GM23338 (cell line): ENCODE data around the gene OR13A1.

Source experiments
- CREB1 ChIP-seq: fragments of 250-450 bp; sonication (Bioruptor Pico); IDR thresholded peaks from 2 replicates; pipeline ENCODE4 v1.5.0; 2020; ENCODE audit warnings: low read depth, mild to moderate bottlenecking, moderate library complexity
- CTCF ChIP-seq, 2 experiments: fragments of 200-600 bp in 1 of 2; sonication (generic) in 1 of 2; conservative IDR thresholded peaks; 2 replicates each; pipeline versions ENCODE4 v1.5.1 to v1.6.1; 2016 to 2017; ENCODE audit warnings: antibody characterized with exemption in 2 of 2, low read depth in 2 of 2, mild to moderate bottlenecking in 2 of 2, moderate library complexity in 1 of 2
- ETS1 ChIP-seq: IDR thresholded peaks from 2 replicates; pipeline ENCODE4 v1.6.1; 2016; ENCODE audit warnings: antibody characterized with exemption
- EZH2 ChIP-seq: fragments of 200-600 bp; sonication (generic); IDR thresholded peaks from one replicate; pipeline ENCODE4 v1.8.0; 2017; ENCODE audit warnings: antibody characterized with exemption, mild to moderate bottlenecking, low read depth; ENCODE audit not compliant: unreplicated experiment
- EZH2phosphoT487 ChIP-seq: fragments of 200-600 bp; sonication (generic); IDR thresholded peaks from one replicate; pipeline ENCODE4 v1.8.1; 2018; ENCODE audit warnings: antibody characterized with exemption; ENCODE audit not compliant: unreplicated experiment
- JUNB ChIP-seq: IDR thresholded peaks from one replicate; pipeline ENCODE4 v1.6.1; 2016; ENCODE audit warnings: antibody characterized with exemption; ENCODE audit not compliant: unreplicated experiment
- NANOG ChIP-seq: IDR thresholded peaks from 2 replicates; pipeline ENCODE4 v1.6.1; 2016; ENCODE audit warnings: antibody characterized with exemption, borderline replicate concordance
- POLR2AphosphoS5 ChIP-seq: IDR thresholded peaks from 2 replicates; pipeline ENCODE4 v1.6.1; 2016; ENCODE audit warnings: antibody characterized with exemption, low read depth
- REST ChIP-seq: IDR thresholded peaks from one replicate; pipeline ENCODE4 v1.6.1; 2018; ENCODE audit warnings: antibody characterized with exemption; ENCODE audit not compliant: unreplicated experiment
- STAT1 ChIP-seq: IDR thresholded peaks from one replicate; pipeline ENCODE4 v1.6.1; 2016; ENCODE audit warnings: antibody characterized with exemption; ENCODE audit not compliant: unreplicated experiment
- ZNF114 ChIP-seq: fragments of 250-450 bp; sonication (Bioruptor Pico); IDR thresholded peaks from 2 replicates; pipeline ENCODE4 v1.5.0; 2020; ENCODE audit warnings: mild to moderate bottlenecking, moderate library complexity
- ZNF331 ChIP-seq: fragments of 250-450 bp; sonication (Bioruptor Pico); IDR thresholded peaks from 2 replicates; pipeline ENCODE4 v1.5.0; 2020; ENCODE audit warnings: low read depth, mild to moderate bottlenecking, moderate library complexity
- ZNF462 ChIP-seq: fragments of 250-450 bp; sonication (Bioruptor Pico); IDR thresholded peaks from 2 replicates; pipeline ENCODE4 v1.5.0; 2020; ENCODE audit warnings: mild to moderate bottlenecking, moderate library complexity

- TF ChIP-seq CTCF (conservative IDR thresholded peaks at IDR 0.05; ENCODE audit: low read depth in 2 of 2) (no peak), STAT1 (no peak), EZH2 (no peak), POLR2AphosphoS5 (no peak), REST (no peak), NANOG (no peak), ETS1 (no peak), EZH2phosphoT487 (no peak), JUNB (no peak), ZNF331 (CRISPR knock-in tag) (no peak), CREB1 (CRISPR knock-in tag) (no peak), ZNF114 (CRISPR knock-in tag) (no peak), ZNF462 (CRISPR knock-in tag) (no peak)
These were observed 4.3 kb upstream of the OR13A1 start for GRCh38 chr10:45319702-45320101.
